GM12801 (cell line): Measurements from ENCODE around the gene BCAP31.

ENCODE experiments used
- TF ChIP-seq, protein P1 (sequence below): IDR thresholded peaks from one replicate; pipeline ENCODE4 v1.5.1; 2011; ENCODE audit warnings: control low read depth; ENCODE audit not compliant: insufficient read length; ENCODE audit errors: extremely low read depth

BCAP31 gene

DNA sequence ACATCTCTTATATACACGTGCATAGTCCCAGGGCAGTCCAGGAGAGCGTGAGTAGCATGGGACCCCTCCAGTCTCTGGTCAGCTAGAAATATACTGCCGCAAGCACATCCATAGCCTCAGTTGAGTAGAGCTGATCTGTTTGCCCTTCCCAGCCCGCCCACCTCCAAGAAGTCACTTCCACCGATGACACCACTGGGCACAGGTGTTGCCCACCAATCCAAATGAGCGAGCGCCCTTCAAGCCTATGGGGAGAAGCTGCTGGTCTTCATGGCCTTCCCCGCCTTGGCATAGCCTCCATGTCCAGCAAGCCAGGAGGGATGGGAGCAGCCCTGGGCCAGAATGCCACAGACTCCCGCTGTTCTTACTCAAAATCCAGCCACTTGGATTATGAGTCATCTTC is 67.0 kb downstream of the BCAP31 start:
- TF ChIP-seq, protein P1, sequence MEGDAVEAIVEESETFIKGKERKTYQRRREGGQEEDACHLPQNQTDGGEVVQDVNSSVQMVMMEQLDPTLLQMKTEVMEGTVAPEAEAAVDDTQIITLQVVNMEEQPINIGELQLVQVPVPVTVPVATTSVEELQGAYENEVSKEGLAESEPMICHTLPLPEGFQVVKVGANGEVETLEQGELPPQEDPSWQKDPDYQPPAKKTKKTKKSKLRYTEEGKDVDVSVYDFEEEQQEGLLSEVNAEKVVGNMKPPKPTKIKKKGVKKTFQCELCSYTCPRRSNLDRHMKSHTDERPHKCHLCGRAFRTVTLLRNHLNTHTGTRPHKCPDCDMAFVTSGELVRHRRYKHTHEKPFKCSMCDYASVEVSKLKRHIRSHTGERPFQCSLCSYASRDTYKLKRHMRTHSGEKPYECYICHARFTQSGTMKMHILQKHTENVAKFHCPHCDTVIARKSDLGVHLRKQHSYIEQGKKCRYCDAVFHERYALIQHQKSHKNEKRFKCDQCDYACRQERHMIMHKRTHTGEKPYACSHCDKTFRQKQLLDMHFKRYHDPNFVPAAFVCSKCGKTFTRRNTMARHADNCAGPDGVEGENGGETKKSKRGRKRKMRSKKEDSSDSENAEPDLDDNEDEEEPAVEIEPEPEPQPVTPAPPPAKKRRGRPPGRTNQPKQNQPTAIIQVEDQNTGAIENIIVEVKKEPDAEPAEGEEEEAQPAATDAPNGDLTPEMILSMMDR, result no peak

DNA sequence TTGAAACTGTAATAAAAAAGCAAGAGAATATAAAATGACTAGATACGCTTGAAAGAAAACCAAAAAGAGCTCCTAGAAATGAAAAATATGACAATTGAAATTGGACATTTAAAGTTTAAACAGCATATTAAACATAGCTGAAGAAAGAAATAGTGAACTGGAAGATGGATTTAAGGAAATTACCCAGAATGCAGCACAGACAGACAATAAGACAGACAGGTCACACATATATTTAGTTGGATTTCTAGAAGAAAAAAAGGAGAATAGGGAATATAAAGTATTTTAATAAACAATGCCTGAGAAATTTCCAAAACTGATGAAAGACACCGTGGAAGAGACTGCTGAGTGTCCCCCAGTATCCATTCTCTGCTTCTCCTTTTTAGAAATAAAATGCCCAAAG is 70.6 kb downstream of the BCAP31 start:
- TF ChIP-seq, protein P1, result no peak

DNA sequence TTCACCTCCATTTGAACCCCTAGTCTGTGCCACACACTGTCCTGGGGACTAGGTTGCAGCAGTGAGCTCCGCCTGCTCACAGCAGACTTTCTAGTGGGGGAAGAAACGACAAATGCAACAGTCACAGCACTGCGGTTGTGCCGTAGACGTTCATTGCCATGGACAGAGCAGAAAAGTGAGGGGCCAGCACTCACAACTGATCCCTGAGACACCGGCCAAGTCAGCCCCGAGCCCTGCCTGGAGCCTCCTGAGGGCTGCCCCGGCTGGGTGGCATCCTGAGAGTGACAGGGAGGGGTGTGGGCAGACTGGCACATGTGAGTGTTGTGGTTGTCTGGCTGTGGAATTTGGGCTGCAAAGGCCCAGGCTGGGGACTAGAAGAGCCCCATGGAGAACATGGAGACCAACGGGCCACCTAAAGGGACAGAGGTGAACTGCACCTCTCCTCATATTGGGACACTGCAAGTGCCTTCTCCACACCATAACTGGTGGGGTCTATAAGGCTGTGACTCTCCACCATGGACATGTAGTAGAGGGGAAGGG is 72.6 kb downstream of the BCAP31 start:
- TF ChIP-seq, protein P1, result no peak

DNA sequence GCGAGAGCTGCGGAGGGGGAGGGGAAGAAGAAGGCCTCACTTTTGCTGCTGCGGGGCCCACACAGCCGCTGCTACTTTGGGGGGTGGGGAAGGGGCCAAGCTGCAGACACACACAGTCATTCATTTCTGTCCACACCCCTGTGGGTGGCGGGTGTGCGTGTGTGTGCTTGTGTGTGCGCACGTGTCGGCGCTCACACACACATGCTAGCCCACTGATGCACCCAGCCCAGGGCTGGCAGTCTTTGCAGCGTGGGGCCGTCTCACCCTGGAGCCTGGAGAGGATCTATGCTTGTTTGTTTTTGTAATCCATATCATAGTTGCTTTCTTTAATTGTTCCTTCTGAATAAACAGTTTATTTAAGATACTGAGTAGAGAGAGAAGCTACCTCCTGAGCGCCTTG is 73.2 kb downstream of the BCAP31 start:
- TF ChIP-seq, protein P1, result no peak
